ENCODE data around the gene PSMA6. TPM values are rescaled to one million over a fixed set of nuclear protein-coding genes. Genes with fewer than 3 reads are reported as not detected.

Gene PSMA6
- total RNA-seq, 4 donors from 2014 or later: 73.6 to 136 (median 116) TPM

DNA sequence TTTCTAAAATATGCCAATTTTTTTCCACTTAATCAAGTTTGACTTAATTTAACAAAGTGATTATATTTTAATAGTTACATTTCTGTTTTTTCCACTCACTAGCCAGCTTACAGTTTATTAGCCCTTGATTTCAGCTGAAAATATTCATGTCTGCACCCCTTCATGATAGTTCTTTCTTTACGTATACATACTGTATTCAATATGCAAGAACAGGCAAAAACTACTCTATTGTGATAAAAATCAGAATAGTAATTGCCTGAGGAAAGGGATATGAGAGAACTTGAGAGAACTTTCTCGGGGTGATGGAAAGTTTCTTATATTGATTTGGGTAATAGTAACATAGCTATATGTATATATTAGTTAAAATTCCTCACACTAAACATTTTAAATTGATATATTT lies 17.4 kb upstream of the PSMA6 start:
- no peak for TF ChIP-seq POLR2A (IDR thresholded peaks at IDR 0.05)
- TF ChIP-seq, protein P1, sequence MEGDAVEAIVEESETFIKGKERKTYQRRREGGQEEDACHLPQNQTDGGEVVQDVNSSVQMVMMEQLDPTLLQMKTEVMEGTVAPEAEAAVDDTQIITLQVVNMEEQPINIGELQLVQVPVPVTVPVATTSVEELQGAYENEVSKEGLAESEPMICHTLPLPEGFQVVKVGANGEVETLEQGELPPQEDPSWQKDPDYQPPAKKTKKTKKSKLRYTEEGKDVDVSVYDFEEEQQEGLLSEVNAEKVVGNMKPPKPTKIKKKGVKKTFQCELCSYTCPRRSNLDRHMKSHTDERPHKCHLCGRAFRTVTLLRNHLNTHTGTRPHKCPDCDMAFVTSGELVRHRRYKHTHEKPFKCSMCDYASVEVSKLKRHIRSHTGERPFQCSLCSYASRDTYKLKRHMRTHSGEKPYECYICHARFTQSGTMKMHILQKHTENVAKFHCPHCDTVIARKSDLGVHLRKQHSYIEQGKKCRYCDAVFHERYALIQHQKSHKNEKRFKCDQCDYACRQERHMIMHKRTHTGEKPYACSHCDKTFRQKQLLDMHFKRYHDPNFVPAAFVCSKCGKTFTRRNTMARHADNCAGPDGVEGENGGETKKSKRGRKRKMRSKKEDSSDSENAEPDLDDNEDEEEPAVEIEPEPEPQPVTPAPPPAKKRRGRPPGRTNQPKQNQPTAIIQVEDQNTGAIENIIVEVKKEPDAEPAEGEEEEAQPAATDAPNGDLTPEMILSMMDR (IDR thresholded peaks at IDR 0.05): no peak
- no peak for DNase-seq
- Histone ChIP-seq H3K27me3 (no peaks in the 10 kb centered on the region), H3K9me3 (no peaks in the 10 kb centered on the region), H3K36me3 (peaks cover 0 to 10% (median 0%) of the 10 kb centered on the region in 3 donors), H3K27ac (no peak overlapping the region), H3K4me1 (no peaks in the 10 kb centered on the region), H3K4me3 (no peak overlapping the region)

DNA sequence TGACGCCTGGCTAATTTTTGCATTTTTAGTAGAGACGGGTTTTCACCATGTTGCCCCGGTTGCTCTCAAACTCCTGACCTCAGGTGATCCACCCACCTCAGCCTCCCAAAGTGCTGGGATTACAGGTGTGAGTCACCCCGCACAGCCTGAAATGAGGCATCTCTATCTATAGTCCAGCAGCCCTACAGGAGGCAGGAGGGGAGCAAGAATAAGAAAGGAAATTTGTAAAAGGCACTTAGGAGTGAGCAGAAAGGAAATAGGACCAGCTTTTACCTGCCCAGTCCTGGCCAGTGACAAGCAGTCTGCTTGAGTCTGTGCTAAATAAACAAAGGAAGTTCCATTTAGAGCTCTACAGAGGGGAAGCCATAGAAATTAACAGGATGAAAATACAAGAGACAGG lies 15.0 kb upstream of the PSMA6 start:
- Histone ChIP-seq H3K27ac (no peak overlapping the region), H3K27me3 (no peaks in the 10 kb centered on the region), H3K4me3 (no peak overlapping the region), H3K36me3 (peaks cover 0 to 7% (median 0%) of the 10 kb centered on the region in 3 donors), H3K4me1 (no peaks in the 10 kb centered on the region), H3K9me3 (no peaks in the 10 kb centered on the region)
- TF ChIP-seq, protein P1 (IDR thresholded peaks at IDR 0.05): no peak
- no peak for TF ChIP-seq POLR2A (IDR thresholded peaks at IDR 0.05)
- no peak for DNase-seq

DNA sequence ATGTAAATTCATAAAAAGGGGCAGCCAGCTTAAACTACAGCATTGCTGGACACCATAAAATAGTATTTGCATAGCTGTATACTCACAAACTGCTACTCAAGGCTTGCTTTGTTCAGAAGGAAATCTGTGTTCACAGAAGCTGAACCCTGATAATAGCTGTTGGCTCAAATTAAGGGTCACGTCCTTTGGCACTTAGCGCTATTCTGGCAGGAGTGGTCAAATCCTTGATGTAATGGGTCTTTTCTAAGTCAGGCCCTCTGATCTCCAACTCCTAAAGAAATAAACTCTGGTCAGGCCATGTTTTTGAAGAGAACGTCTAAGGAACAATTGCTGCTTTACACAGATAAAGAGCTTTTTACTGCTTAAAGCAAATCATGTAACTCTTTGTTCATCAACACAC lies 12.8 kb upstream of the PSMA6 start:
- Histone ChIP-seq H3K4me3 (no peak overlapping the region), H3K27ac (no peak overlapping the region), H3K27me3 (no peaks in the 10 kb centered on the region), H3K9me3 (no peaks in the 10 kb centered on the region), H3K4me1 (no peaks in the 10 kb centered on the region), H3K36me3 (peaks cover 0 to 3% (median 0%) of the 10 kb centered on the region in 3 donors)
- TF ChIP-seq, protein P1 (IDR thresholded peaks at IDR 0.05): no peak
- no peak for TF ChIP-seq POLR2A (IDR thresholded peaks at IDR 0.05)
- no peak for DNase-seq

DNA sequence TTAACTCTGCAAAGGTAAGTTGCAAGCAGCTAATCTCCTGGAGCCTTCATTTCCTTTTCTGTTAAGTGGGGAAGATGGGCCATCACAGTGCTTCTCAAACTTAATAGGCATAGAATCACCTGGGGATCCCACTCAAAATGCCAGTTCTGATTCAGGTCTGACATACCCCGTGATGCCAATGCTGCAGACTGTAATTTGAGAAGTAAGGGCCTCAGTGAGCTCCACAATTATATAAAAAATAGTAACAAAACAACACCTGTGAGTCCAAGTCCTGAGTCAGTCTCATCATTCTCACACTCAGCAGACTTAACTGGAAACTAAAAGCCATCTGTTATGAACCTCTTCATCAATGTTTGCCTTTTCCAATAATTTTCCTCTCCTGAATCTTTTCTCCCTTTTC lies 10.8 kb upstream of the PSMA6 start:
- no peaks in the 10 kb centered on the region for H3K9me3 ChIP-seq
- no peaks in the 10 kb centered on the region for H3K27me3 ChIP-seq
- no peak overlapping the region for H3K27ac ChIP-seq
- no peaks in the 10 kb centered on the region for H3K4me1 ChIP-seq
- TF ChIP-seq, protein P1 (IDR thresholded peaks at IDR 0.05): no peak
- TF ChIP-seq POLR2A (IDR thresholded peaks at IDR 0.05): no peak
- no peak for DNase-seq
- no peaks in the 10 kb centered on the region for H3K36me3 ChIP-seq
- no peak overlapping the region for H3K4me3 ChIP-seq

DNA sequence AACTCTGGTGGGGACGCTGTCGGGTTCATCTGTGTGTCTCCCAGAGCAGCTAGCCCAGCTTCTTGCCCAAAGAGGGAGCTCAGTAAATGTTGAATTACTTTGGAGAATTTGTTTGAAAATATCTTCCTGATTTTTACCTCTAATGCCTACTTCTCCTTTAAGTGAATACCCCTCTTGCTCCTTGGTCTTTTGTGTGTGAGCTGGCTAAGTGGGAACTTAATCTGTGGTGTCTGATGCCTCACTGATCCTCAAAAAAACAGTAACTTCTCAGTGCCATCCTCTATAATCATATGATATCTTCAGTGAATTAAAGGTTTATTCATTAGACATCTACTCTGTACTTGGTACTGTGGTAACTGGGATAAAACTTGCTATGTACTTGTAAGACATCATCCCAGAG lies 7.7 kb upstream of the PSMA6 start:
- Histone ChIP-seq H3K4me3 (no peak overlapping the region), H3K27ac (no peak overlapping the region), H3K9me3 (no peaks in the 10 kb centered on the region), H3K36me3 (no peaks in the 10 kb centered on the region), H3K27me3 (no peaks in the 10 kb centered on the region), H3K4me1 (no peaks in the 10 kb centered on the region)
- no peak for DNase-seq
- no peak for TF ChIP-seq POLR2A (IDR thresholded peaks at IDR 0.05)
- TF ChIP-seq, protein P1 (IDR thresholded peaks at IDR 0.05): no peak

Data from Peyer's patch (tissue), 4 donors.